CD4-positive, alpha-beta T cell treated with Interleukin-6 for 4 hours (primary cell): ENCODE data around the gene CACNA1C.

ENCODE experiments used
- DNase-seq: peaks from one replicate; pipeline ENCODE4 v3.0.0-alpha.2; 2020; ENCODE audit warnings: mixed read lengths

Gene CACNA1C

DNA sequence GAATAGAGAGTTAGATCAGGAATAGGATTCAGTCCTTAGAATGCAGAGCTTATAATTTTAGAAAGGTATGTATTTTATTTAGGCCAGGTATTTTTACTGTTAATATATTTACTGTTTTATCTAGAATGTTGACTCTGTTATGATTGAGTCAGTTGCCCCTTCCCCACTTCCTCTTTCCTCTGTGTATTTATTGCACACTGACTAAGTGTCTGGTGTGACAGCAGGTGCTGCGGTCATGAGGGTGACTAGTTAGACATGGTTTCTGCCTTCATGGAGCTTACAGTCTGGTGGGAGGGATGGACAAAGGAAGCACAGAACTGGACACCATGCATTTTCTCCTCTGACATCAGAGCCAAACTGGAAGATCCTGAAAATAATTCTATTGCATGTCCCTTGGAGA is 159.8 kb downstream of the CACNA1C start:
- DNase-seq = no peak

DNA sequence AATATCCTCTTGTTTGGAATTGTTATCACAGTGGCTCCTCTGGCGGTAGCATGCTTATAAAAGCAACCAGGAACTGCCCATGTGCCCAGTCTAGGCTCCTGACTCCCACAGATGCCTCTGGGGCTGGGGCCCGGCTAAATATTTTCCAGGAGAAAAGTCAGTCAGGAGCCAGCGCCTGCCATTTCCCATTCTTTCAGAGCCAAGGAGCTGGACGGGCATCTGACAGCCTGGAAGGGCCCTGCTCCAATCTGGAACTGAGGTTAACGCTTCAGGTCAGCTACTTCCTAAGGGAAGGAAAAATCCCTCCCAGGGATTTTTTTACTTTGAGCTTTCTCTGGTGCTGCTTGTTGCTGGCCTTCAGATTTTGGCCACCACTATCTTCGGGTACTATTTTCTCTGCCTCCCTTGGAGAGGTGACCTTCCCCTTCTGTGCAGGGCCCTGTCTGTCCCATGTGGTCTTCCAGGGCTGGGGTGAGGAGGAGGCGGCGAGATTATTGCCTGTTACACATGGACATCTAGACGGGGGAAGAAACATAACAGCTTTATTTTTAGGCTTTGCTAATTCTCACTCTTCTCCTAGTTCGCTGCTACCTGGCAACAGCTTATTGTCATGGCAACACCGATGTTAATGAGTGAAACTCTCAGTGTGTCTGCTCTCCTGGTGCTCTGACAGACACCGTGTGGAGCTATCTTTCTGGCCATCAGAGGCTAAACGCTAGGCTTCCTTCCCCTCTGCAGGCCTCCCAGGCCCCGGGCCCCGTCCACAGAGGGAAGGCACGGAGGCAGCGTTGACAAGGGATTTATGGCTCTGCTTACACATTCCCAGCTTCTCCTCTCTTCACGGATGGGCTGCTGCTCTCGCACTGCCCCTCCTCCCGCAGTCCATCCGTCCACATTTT is 160.4 kb downstream of the CACNA1C start:
- DNase-seq = no peak

DNA sequence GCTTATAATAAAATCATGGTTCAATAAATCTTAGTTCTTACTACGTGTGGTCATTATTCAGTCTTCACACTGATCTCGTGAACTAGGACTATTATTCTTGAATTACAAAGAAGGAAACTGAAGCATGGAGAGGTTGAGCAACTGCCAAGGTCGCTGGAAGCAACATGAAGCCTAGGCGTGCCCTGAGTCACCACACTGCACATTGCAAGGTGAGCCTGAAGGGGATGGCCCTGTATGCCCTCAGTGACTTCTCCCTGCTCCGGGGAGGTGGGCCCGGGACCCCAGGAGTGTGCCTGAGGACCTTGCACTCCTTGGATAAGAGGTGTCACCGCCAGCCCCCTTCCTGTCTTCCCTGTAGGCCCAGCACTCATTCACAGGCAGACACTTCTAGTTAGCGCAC is 161.6 kb downstream of the CACNA1C start:
- DNase-seq = no peak

DNA sequence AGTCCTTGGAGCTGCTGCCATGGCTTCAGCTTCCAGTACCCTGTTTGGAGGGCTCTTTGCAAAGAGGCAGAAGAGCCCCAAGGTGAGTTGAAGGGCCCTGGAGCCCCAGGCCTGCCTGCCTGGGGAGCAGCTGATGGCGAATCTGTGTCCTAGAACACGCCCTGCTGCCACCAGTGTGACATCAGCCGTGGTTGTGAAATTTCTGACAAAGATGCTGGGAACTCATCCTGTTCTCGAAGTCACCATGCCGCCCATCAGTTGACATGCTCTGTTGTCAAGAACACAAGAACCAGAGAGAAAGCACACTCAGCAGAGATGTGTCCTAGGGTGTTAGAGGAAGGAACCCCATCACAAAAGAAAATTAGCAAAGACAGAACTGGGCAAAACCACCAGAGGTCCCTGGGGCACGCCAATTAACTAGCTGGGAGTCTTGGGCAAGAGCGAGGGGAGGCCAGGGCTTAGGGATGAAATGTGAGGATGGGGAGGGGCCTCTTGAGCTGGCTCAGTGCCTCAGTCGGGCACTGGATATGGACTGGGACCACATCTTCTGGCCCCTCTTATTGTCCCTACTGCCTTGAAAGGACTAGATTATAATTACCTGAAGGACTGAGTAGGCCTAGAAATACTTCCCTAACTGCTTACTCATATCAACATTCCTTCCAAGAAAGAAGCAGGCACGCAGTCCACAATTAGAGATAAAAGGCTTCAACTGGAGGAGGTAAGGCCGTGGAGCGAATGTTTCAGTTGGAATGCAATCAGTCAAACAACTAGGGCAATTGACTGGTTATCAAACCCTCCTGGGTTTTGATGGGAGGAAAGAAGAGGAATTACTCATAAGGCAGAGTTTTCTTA is 163.1 kb downstream of the CACNA1C start:
- no peak for DNase-seq

DNA sequence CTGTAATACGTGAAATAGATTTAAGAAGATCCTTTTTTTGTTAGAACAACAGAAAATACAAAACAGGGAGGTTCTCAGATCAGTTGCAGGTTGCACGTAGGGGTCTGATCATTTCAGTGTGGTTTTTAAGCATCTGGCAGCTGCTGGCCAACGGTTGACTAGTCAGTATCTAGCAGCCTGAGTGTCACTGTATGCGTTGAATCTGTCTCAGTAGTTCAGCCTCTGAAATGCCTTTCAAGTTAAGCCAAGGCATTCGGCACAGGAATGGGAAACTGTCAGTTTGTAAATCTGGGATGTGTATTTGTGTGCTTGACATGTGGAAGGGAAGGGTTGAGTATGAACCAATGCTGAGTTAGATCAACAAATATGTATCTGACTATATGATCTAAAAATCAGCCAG is 165.9 kb downstream of the CACNA1C start:
- no peak for DNase-seq

DNA sequence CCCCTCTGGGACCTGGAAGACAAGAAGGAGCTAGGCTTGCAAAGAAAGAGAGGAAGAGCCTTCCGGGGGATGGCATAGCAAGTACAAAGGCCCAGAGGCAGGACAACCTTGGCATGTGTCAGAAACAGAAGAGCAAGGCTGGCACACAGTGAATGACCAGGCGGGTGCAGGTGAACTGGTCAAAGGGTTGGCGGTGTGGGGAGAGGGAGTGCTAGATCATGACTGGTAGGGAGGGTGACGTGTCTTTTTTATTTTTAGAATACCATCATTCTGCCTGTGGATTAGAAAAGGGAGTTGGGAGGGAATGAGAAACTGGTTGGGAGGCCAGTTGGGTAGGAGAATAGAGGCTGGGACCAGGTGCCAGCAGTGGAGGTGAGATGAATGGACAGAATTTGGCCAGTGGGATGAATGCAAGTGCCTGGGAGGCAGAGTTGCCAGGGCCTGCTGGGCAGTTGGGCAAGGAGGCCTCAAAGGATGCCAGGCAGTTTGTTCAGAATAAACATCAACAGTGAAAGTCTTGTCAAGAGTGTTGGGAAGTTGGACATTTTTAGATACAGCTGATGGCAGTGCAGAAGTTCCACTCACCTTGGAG is 168.3 kb downstream of the CACNA1C start:
- no peak for DNase-seq

DNA sequence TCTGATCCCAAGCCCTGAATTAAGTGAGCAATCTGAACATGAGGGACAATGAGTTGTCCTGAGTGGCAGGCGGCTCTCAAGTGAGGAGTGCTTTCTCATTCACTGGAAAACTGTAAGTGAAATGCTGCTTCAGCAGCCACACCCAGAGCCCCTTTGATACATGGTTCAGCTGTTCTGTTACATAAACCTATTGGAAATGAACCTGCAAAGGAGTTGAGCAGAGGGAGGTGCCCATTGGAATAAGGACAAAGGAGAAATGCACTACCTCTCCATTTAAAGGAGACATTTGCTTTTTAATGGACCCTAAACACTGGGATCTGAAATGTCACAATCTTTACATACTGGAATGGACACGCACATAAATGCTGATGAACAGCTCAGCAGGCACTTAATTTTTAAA is 169.9 kb downstream of the CACNA1C start:
- DNase-seq = no peak

DNA sequence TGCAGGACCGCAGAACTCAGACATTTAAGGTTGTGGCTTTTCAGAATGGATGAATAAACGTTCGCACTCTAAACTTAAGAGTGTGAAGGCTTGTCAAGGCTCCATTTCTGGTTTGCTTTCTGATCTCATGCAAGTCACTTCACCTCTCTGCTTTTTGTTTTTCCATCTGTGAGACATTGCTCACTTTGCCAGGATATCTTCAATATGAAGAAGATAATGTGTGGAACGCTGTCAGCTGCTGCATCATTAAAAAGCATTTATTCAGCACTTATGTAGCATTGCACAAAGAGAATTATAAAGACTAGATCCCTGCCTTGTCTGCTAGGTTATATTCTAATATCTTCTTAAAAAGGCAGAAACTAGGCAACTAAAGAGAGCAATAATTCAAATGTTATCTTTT is 172.2 kb downstream of the CACNA1C start:
- DNase-seq = no peak

DNA sequence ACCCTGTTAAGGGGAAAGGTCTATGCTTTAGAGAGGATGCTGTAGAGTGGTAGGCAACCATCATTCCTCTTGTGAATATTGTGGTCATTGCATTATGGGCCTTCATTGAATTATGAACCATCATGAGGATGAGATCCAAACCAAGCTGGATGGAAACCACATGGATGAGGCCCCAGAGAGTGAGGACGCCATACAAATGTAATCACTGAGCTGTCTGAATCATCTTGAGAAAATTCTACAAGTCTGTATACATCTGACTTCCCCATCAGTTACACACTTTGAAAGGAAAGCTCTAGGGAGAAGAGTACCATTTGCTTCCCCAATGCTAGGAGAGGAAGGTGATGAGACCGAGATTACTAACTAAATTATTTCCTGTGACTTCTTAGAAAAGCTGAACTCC is 172.9 kb downstream of the CACNA1C start:
- no peak for DNase-seq

DNA sequence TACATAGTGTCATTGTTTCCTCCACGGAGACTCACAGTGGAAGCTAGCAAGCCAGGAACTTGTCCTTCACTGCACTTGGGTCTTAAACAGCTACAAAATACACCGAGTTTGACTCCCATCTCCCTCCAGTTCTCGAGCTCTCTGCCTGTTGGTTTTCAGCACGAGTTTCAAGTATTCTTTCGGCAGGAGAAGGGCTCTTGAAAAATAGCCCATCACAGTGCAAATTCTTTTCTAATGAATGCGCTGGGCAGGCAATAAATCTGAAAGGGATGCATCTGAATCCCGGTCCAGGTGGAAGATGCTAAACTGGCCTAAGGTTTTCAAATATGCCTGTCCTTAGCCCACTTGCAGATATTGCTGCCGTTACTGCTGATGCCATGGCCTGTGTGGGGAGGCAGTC is 173.9 kb downstream of the CACNA1C start:
- no peak for DNase-seq

DNA sequence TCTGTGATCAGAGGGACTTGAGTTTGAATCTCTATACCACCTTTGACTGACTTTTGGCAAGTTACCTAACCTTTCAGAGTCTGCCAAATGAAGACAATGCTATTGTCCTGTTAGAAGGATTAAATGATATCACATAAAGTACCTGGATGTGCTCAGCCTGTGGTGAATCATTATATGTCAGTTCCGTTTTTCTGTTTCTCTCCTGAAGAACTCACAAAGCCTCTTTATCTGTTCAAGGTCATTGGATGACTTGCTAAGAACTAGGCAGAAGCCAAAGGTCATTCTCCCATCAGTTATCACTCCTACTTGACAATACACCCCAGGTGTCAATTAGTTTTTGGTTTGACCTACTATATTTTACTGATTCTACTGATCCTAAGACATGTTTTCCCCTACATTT is 174.6 kb downstream of the CACNA1C start:
- no peak for DNase-seq

DNA sequence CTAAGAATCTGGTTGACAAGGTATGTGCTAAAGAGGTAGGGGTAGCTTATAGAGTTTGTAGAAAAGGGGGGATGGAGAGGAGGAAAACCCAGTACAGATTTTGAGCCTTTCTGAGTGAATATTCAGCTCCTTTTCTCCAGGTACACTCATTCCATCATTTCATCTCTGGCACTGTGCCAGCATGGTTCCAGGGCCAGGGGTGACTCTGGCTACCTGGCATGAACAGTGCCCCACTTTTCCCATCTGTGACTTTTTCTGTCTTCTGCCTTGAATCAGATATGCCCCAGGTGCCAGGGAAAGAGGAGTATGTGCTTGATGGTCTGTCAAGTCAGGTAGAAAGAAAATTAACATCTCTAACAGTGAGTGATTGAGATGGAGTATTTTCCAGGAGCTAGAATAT is 175.7 kb downstream of the CACNA1C start:
- DNase-seq = no peak

DNA sequence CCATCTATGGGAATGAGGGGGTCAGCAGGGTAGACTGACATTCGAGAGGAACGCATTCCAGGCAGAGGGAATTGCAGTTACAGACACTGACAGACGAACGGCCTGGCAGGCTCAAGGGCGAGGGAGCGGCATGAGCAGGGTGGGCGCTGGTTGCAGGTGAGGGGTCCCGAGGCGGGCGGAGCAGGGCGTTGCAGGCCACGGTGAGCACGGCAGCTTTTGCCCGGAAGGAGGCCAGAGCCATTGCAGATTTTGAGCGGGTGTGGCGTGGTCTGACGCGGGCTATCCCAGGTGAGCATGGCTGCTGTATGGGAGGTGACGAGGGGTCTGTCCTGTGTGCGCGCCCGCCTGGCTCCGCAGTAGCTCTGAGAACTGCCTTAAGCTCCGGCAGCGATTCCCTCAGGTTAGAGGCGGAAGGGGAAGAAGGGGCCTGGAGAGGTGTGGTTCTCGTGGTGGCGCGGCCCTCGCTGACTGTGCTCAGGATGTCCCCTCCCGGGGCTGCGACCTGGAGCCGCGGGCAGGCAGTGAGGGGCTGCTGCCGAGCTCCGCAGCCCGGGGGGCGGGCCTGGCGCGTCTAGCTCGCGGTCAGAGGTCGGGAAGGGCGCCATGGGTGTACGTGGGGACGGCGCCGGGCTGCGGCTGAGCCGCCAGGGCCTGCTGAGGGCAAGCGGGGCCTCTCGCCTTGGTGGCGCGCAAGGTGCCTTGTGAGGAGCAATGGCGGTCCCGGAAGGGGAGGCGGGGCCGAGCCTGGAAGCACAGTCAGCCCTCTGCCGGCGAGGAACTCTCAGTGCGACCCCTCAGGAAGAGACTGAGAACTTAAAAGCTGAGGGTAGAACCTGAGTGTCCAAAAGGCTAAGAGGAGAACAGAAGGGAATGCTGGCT is 177.1 kb downstream of the CACNA1C start:
- DNase-seq = no peak

DNA sequence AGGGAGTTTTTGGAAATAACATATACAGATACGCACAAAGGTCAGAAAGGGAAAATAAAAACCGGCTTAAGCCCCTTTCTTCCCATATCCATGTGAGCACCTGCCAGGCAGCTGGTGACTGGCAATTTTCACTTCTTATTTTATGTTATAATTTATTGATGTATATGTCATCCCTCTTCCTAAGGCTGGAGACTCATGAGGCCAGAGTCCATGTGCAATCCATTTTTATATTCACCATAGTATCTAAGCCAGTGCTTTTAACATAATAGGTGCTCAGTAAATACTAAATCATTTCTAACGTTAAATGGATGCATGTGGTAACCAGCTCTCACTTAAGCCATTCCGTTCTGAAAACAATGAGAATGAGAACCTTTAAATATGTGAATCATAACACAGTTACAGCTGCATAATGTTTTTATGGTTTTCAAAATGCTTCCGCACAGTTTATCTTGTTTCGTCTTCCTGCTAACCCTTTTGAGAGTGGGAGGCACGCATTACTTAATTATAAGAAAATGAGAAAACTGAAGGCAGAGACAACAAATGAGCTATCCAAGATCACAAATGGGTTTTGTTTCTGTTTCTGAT is 178.3 kb downstream of the CACNA1C start:
- no peak for DNase-seq

DNA sequence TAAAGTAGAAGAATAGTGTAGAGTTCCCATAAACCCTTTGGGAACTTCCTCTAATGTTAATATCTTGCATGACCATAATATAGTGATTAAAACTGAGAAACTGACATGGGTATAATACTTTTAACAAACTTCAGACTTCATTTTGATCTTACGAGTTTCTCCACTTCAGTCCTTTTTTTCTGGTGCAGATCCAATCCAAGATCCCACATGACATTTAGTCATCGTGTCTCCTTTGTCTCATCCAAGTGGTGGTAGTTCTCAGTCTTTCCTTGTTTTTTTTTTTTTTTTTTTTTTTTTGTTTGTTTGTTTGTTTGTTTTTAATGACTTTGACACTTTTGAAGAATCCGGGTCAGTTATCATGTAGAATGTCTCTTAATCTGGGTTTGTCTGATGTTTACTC is 179.2 kb downstream of the CACNA1C start:
- no peak for DNase-seq

DNA sequence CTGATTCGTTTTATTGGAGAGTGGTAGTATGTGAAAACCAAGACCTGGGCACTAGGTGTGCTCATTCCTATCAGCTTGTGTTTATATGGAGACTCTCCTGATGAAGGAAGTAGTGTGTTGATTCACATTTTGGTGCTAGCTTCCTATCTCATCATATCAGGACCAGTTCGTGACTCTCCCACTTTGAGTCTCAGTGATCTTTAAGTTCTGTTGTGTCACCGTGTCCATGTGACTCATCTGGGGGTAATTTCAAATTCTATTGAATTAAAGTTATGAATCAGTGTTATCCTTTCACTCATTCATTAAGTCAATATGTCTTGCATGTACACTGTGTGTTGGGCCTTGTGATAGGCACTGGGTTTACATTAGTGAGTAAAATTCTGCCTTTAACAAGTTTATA is 180.2 kb downstream of the CACNA1C start:
- no peak for DNase-seq

DNA sequence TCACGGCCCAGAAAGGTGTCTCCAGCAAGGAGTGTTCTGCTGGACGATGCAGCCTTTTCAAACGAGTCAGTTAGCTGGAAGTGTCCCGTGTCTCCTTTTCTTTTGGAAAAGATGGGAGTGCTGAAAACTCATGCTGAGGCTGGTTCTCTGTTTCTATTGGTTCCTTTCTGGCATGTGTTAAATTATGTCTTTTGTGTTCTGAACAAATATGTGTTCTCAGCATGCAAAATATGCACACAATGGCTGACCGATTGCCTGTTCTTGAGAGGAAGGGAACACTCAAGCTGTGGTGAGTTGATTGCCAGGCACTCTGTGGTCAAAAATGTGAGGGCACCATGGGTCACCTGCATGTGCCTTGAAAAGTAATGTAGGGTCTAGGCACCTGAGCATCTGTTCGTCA is 181.3 kb downstream of the CACNA1C start:
- DNase-seq = no peak

DNA sequence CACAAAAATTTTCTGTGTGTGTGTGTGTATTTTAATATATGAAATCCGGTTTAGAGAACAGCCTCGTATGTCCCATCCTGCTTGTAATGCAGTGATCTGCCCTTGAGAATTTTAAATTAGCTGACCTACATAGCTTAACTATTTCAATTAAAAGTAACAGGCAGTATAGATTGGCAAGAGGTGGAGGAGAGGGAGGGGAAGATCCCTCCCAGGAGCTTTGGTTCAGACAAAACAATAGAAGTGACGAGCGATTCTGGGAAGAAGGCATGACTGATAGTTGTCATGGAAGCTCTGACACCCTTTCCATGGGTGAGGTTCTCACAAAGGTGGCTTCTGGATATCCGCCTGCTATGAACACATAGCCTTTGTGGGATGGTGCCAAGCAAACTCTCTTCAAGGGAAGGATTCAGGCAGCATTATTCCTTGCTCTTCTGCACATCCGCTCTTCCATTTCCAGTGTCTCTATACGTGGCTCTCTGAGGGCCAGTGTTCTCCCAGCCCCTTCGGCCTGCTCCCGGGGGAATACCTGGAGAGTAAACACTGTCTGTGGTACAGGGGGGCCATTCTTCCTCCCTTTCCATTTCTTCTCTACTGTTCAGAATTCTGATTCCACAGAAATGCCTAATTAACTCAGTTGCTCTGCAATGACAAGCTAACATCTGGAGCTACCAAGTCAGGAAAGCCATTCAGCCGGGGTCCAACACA is 182.0 kb downstream of the CACNA1C start:
- DNase-seq = no peak

DNA sequence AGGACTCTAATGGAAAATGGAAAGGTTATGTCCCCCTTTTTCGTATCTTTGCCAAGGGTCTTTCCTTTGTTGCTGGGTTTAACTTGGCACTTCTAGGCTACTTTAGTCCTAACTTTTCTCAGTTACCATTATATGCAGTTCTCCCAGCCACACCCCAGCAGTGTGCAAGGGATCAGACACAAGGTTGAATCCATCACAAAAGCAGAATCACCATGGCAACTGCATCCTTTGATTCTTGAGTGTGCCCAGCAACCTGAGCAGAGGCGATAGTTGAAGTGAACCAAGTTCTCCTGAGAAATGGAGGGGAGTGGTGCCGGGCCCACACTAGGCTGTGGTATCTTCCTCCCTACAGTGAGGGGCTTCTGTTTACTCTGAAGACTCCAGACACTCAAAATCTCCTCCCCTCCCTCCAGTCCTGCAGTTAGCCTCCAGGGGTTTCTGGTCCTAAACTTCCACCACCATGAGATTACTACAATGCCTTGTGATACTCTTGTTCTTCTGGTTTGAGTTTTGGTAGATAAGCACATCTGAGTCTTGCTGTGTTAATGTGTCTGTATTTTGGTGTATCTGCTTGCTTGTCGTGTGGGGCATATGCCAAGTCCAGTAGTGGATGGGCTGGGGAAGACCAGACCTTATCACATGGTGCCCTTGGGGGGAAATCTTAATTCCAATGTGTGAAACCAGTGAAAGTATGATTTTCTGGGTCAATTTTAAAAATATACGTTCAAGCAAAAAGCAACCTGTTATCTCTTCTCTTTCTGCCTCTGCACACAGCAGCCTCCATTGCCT is 183.9 kb downstream of the CACNA1C start:
- DNase-seq = no peak

DNA sequence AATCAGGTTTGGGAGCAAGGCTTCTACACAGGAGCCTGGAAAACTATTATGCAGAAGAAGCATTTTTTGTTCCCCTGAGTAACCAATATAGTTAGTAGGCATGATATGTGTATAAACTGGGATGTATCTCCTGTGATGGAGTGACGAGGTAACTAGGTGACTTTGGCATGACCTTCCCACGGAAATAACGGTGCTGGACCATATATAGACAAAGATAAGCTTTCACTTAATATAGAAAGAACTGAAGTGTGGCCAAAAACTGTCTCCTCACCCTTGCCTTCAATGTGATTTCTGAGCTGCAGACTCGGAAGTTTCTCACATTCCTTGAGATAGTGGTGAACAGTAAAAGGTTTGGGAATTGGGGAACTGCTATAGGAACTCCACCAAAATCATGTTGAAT is 185.3 kb downstream of the CACNA1C start:
- no peak for DNase-seq

DNA sequence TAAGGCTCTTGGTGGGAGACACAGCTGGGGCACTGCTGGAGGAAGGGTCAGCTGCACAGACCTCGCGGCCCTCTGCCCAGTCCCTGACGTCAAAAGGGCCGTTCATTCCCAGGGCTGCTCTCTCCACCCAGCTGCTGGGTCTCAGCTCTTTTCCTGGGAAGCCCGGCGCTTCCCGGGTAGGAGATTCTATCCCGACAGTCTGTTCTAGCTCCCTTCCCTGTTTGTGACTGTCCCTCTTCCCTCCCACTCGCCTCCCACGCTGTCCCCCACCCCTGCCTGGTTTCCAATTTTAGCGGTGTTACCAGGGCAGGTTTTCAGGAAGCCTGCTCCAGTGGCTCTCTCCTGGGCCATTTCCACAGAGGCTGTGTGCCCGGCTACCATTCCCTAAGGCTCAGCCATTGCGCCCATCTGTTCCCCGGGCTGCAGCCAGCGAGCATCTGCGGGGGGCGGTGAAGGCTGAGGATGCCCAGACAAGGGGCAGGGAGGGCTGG is 186.6 kb downstream of the CACNA1C start:
- DNase-seq = no peak
